Measurements from ENCODE around the gene GRAP2. TPM values are rescaled to one million over a fixed set of nuclear protein-coding genes. Genes with fewer than 3 reads are reported as not detected.

The GRAP2 gene
- total and polyA plus RNA-seq, 2 donors, result 1.7 to 3.2 TPM

- 41% methylated on average over 24 of the region's 24 CpGs for WGBS
- no peak overlapping the region for H3K4me3 ChIP-seq (ENCODE audit: low read depth, low read length)
- no peaks in the 10 kb centered on the region for H3K36me3 ChIP-seq (ENCODE audit: insufficient read depth)
- DNase-seq (ENCODE audit: extremely low spot score), result no peak
- no peak overlapping the region for H3K27ac ChIP-seq (ENCODE audit: low read depth)
- H3K4me1 ChIP-seq (ENCODE audit: insufficient read depth), result no peaks in the 10 kb centered on the region
These were observed 109.2 kb downstream of the GRAP2 start for GRCh38 chr22:40009951-40010671.

- Histone ChIP-seq H3K36me3 (ENCODE audit: insufficient read depth) (no peaks in the 10 kb centered on the region), H3K27ac (ENCODE audit: low read depth) (no peak overlapping the region), H3K4me1 (ENCODE audit: insufficient read depth) (no peaks in the 10 kb centered on the region), H3K4me3 (ENCODE audit: low read depth, low read length) (no peak overlapping the region)
- 79% methylated on average over 6 of the region's 6 CpGs for WGBS
- no peak for DNase-seq (ENCODE audit: extremely low spot score)
These were observed 109.9 kb downstream of the GRAP2 start for GRCh38 chr22:40010746-40011145.

- no peak overlapping the region for H3K4me3 ChIP-seq (ENCODE audit: low read depth, low read length)
- no peak overlapping the region for H3K27ac ChIP-seq (ENCODE audit: low read depth)
- no peaks in the 10 kb centered on the region for H3K4me1 ChIP-seq (ENCODE audit: insufficient read depth)
- WGBS, result 83% methylated on average over 5 of the region's 5 CpGs
- H3K36me3 ChIP-seq (ENCODE audit: insufficient read depth), result no peaks in the 10 kb centered on the region
- DNase-seq (ENCODE audit: extremely low spot score), result peak; percentile 56
These were observed 113.9 kb downstream of the GRAP2 start for GRCh38 chr22:40014667-40015248.

GRCh38 chr22:40015358-40015976 is 114.6 kb downstream of the GRAP2 start:
- no peak for DNase-seq (ENCODE audit: extremely low spot score)
- H3K36me3 ChIP-seq (ENCODE audit: insufficient read depth), result no peaks in the 10 kb centered on the region
- no peak overlapping the region for H3K27ac ChIP-seq (ENCODE audit: low read depth)
- no peak overlapping the region for H3K4me3 ChIP-seq (ENCODE audit: low read depth, low read length)
- 65% methylated on average over 10 of the region's 10 CpGs for WGBS
- H3K4me1 ChIP-seq (ENCODE audit: insufficient read depth), result no peaks in the 10 kb centered on the region

- no peaks in the 10 kb centered on the region for H3K4me1 ChIP-seq (ENCODE audit: insufficient read depth)
- H3K4me3 ChIP-seq (ENCODE audit: low read depth, low read length), result no peak overlapping the region
- 95% methylated on average over 6 of the region's 6 CpGs for WGBS
- H3K27ac ChIP-seq (ENCODE audit: low read depth), result no peak overlapping the region
- DNase-seq (ENCODE audit: extremely low spot score), result no peak
- no peaks in the 10 kb centered on the region for H3K36me3 ChIP-seq (ENCODE audit: insufficient read depth)
These were observed 117.2 kb downstream of the GRAP2 start for GRCh38 chr22:40018051-40018450.

GRCh38 chr22:40019100-40019499 is 118.2 kb downstream of the GRAP2 start:
- 82% methylated on average over 9 of the region's 9 CpGs for WGBS
- no peaks in the 10 kb centered on the region for H3K36me3 ChIP-seq (ENCODE audit: insufficient read depth)
- no peak overlapping the region for H3K4me3 ChIP-seq (ENCODE audit: low read depth, low read length)
- DNase-seq (ENCODE audit: extremely low spot score), result no peak
- H3K4me1 ChIP-seq (ENCODE audit: insufficient read depth), result no peaks in the 10 kb centered on the region
- no peak overlapping the region for H3K27ac ChIP-seq (ENCODE audit: low read depth)

GRCh38 chr22:40020956-40021355 is 120.1 kb downstream of the GRAP2 start:
- Histone ChIP-seq H3K4me1 (ENCODE audit: insufficient read depth) (no peaks in the 10 kb centered on the region), H3K27ac (ENCODE audit: low read depth) (no peak overlapping the region), H3K4me3 (ENCODE audit: low read depth, low read length) (no peak overlapping the region), H3K36me3 (ENCODE audit: insufficient read depth) (no peaks in the 10 kb centered on the region)
- DNase-seq (ENCODE audit: extremely low spot score), result no peak
- 83% methylated on average over 7 of the region's 7 CpGs for whole genome bisulfite sequencing

GRCh38 chr22:40021401-40022000 is 120.6 kb downstream of the GRAP2 start:
- WGBS, result 92% methylated on average over 34 of the region's 34 CpGs
- no peaks in the 10 kb centered on the region for H3K36me3 ChIP-seq (ENCODE audit: insufficient read depth)

GRCh38 chr22:40022536-40023240 is 121.8 kb downstream of the GRAP2 start:
- Histone ChIP-seq H3K4me3 (ENCODE audit: low read depth, low read length) (no peak overlapping the region), H3K27ac (ENCODE audit: low read depth) (peak overlapping the region; percentile 51), H3K36me3 (ENCODE audit: insufficient read depth) (no peaks in the 10 kb centered on the region), H3K4me1 (ENCODE audit: insufficient read depth) (no peaks in the 10 kb centered on the region)
- DNase-seq (ENCODE audit: extremely low spot score), result no peak
- WGBS, result 76% methylated on average over 11 of the region's 11 CpGs

More at GRCh38 chr22:40021401-40022000, 120.6 kb downstream of the GRAP2 start:
- H3K4me1 ChIP-seq (ENCODE audit: insufficient read depth), result no peaks in the 10 kb centered on the region
- H3K27ac ChIP-seq (ENCODE audit: low read depth), result no peak overlapping the region
- DNase-seq (ENCODE audit: extremely low spot score), result no peak
- H3K4me3 ChIP-seq (ENCODE audit: low read depth, low read length), result no peak overlapping the region

Small RNAs within 50 kb of the gene (small RNA-seq; reads per million reads assigned to genes)
- not detected for gene RN7SKP210

Other genes starting within 250 kb of the GRAP2 start
- gene ENTHD1, start 7.3 kb upstream of the GRAP2 start, total RNA-seq, result not detected
- gene ENTHD1, start 7.3 kb upstream of the GRAP2 start, polyA plus RNA-seq, result not detected
- gene TMA7B, start 59.3 kb downstream of the GRAP2 start, total RNA-seq, result 0.26 TPM
- not detected for gene TMA7B, start 59.3 kb downstream of the GRAP2 start, polyA plus RNA-seq
- 3.1 TPM for gene FAM83F, start 93.9 kb downstream of the GRAP2 start, total RNA-seq
- gene FAM83F, start 93.9 kb downstream of the GRAP2 start, polyA plus RNA-seq, result 2.1 TPM